Renal pelvis (tissue), 4 donors: ENCODE measurements around the gene USH1G. TPM values are rescaled to one million over a fixed set of nuclear protein-coding genes. Genes with fewer than 3 reads are reported as not detected.
"Not testable (repeated sequence)": the region's sequence is repeated elsewhere in the genome, so short reads cannot be mapped to it uniquely, and the experiment has no call there.

Experiments
- DNase-seq: peaks from one replicate; pipeline ENCODE4 v3.0.0-alpha.2; 2013
- polyA plus RNA-seq, 3 donors: library from polyadenylated mRNA; unstranded; fragments of 120-200 nt; gene quantifications; one replicate each; pipeline ENCODE4 v1.2.1, GENCODE V29; 2013; ENCODE audit not compliant: insufficient read length in 3 of 3

The USH1G gene
- polyA plus RNA-seq, 3 donors: 0.77 to 1.1 (median 1.1) TPM

DNA sequence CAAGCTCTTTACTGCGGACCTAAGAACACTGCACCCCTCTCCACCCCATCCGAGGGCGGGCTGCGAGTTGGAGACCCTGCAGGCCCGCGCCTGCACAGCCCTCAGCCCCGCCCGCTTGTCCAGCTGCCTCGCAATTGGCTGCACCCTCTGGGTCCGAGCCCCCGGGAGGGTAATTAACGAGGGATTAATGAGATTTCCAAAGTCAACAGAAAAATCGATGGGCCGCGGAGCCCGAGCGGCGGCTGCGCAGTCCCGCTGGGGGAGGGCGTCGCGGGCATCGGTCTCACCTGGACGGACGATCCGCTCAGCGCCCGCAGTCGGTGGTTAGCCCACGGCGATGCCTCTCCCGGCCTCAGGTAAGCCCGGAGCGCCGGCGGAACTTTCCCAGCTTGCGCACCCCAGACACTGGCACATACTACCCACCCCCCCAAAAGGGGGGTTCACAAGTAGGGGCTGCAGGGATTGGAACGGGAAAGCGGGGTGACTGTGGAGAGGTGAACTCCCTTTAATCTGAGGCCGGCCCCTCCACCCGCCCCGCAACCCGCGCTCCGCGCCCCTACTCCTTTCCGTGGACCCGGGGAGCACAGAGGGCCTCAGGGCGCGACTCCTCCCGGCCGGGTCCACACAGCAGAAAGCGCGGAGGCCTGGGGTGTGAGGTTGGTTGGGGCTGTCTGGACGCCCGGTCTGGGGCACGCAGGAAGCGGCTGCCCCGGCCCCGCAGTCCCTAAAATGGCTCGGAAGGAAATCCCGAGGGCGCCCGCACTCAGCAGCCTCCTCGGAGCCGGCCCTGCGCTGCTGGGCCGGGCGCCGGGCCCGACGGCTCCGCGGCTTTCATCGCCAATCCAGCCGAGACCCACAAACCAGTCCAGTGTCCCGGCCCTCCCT is 12.8 kb upstream of the USH1G start, which contains the start of gene OTOP3:
OTOP3 (plus strand) TSS at position 314 of the 885 bp plus-strand sequence; CDS start at position 338, 24 bp downstream.
- no peak for DNase-seq

DNA sequence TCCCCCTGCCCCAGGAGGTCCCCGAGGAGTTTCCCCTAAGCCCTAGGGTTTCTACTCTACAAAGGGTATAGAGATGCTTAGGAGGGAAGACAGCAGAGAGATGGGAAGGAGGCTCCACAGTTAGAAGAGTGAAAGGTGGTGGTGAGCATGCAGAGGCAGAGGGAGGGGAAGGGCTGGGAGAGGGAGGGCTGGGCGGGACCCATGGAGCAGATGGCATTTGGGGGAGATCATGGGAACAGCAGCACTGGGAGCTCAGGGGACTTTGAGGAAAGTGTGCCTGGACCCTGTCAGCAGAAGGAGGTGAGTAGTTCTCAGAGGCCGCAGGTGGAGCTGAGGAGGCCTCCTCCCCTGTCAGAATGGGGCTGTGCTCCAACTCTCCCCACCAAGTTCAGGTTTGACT is 12.0 kb upstream of the USH1G start:
- no peak for DNase-seq

DNA sequence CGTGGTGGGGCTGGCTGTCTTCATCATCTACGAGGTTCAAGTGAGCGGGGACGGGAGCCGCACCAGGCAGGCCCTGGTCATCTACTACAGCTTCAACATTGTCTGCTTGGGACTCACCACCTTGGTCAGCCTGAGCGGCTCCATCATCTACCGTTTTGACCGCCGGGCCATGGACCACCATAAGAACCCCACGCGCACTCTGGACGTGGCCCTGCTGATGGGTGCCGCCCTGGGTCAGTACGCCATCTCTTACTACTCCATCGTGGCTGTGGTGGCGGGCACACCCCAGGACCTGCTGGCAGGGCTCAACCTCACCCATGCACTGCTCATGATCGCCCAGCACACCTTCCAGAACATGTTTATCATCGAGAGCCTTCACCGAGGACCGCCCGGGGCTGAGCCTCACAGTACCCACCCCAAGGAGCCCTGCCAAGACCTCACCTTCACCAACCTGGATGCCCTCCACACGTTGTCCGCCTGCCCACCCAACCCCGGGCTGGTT is 7.5 kb upstream of the USH1G start:
- no peak for DNase-seq

DNA sequence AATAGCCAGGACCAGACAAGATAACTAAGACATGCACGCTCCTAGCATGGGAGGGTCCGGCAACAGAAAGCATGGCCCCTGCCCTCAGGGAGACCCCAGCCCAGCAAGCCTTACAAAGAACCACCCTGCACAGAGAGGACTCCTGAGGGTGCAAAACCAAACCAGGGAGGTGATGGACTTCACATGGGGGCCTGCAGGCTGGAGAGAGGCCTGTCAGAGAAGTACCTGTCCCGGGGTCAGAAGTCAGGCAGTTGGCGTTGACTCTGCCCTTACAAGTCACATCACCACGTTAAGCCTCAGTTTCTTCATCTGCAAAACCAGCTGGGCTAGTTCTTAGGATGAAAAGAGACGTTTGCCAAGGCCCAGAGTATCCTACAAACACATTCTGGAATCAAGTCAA is 5.7 kb upstream of the USH1G start:
- DNase-seq: no peak

DNA sequence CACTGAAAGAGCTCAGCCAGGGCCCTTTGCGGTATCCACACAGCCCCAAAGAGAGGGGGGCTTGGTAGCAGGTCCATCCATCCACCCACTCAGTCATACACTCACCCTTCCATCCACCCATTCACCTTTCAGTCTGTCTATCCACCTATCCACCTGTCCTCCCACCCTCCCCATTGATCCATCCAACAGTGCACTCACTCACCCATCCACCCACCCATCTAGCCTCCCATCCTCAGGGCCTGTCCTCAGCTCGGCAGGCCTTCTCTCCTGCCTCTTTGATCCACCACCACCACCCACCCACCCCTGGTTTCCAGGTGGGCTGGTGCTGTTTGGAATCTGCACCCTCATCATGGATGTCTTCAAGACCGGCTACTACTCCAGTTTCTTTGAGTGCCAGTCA is 2.2 kb upstream of the USH1G start:
- no peak for DNase-seq

DNA sequence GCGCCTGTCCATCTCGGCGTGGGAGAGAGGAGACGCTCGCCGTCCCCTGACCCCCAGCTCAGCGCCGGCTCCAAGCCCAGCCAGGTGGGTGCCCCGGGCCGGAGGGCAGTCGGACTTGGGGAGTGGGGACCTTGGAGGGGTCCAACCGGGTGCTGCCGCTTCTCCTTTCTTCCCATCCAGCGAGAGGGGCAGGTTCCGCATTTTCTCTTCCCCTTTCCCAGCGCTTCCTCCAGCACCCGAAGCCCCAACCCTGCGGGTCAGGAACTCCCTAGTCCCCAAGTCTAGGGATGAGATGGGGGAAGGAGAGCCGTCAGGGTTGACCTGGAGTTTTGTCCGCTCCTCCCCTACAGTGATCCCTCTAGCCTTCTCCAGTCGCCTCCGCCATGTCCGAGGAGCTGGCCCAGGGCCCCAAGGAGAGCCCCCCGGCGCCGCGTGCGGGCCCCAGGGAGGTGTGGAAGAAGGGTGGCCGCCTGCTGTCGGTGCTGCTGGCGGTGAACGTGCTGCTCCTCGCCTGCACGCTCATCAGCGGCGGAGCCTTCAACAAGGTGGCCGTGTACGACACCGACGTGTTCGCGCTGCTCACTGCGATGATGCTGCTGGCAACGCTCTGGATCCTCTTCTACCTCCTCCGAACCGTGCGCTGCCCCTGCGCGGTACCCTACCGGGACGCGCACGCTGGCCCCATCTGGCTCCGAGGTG is 1.3 kb upstream of the USH1G start, which contains the start of gene OTOP2:
OTOP2 (plus strand) TSS at position 24 of the 699 bp plus-strand sequence; CDS start at position 384, 360 bp downstream.
- DNase-seq: no peak

DNA sequence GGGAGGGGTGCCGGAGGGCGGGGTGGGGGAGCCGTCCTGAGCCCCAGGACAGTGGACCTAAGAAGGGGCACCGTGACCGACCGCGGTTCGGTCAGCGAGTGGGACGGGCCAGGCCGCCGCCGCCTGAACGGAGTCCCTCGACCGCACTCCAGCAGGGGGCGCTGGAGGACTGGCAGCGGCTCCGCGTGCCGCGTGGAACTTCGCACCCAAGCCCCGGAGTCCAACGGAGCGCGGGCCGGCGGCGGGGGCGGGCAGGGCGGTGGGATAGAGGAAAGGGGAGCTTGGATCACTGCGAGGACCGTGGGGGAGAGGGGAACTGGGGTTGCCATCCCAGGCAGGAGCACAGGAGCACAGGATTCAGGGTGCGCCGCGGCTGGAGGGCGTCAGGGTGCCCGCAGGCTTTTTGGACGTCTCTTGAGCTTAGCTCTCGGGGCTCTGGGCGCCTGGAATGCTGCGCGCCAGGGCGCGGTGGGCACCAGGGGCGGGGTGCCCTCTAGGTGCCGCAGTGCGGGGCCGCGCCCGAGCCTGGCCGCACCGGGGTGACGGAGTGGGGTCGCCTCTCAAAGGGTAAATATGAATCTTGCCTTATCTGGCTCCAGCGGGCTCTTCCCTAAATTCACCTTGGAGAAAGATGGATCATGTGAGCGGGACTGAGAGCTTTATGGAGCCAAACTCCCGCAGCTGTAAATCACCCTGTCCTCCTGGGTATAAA is 639 bp upstream of the USH1G start:
- no peak for DNase-seq

DNA sequence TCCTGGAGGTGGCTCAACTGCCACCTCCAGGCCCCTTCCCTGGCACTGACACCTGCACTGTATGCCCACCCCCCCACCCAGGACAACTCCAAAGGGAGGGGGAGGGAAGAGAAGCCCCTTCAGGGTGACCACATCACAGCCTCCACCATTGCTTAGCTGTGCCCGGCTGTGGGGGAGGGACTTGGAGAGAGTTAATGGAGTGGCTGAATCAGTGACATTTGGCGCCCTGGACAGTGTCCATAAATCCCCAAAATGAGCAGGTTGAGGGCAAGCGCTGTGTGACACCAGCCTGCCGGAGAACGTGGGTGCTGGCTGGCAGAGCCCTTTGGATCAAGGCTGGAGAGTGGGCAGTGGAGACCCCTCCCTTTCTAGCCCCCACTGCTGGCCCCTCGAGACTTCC is 883 bp downstream of the USH1G start:
- DNase-seq: peak; percentile 48

DNA sequence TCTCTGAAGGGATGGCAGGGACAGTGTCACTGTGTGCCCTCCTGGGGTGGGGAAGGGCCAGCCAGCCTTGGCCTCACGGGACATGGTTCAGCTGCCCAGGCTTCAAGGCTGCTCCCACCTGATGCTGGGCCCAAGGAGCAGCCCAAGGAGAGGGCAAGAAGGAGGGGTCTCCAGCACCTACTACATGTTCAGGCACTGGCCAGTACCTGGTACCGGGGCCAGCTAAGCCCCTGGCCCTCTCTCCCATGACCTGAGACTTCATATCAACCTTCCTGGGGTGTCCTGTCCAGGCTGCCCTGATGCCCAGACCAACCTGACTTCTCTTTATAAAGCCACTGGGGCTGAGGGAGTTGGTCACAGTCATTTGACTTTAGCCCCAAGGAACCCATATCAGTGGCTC is 1.3 kb downstream of the USH1G start:
- DNase-seq: no peak

DNA sequence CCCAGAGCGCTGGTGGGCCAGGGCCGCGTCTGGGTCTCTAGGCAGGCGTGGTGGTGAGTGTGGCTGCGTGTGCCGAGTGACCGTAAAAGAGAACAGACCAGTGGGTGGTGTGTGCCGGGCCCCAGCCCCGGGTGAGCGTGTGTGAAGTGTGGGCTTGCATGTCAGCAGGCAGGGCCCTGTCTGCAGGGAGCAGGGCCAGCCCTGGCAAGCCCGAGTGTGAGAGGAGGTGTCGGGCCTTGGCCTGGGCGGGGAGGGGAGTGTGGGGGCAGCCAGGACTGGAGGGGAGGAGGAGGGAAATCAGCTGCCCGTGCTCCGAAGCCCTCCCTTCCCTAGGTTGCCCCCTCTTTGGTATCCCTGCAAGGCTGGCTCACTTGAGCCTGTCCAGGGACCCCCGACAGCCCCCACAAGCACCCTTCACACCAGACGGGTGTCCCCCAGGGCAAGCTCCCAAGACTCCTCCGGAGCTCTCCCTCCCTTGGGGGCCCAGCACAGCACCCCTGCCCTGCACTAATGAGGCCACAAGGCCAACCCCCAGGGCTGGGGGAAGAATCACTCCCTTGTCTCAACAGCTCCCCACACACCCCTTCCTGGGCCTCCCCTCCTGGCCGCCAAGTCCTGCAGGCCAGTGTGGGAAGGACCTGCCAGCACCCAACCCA is 1.9 kb downstream of the USH1G start:
- no peak for DNase-seq

DNA sequence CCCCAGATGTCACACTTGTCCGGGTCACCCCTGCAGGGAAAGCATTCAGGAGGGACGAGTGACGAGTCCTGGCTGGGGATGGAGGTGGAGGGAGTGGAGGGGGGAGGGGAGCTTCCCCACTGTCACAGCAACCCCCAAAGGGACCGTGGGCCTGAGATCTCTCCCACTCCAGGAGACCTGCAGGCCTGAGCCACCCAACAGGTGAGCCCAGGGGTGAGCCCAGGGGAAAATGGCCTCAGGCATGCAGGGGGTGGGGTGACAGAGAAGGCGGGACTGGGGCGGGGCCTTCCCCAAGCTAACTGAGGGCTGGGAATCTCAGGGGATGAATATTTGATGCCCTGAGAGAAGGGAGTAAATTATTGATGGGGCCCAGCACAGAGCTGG is 2.4 kb downstream of the USH1G start:
- DNase-seq: no peak

DNA sequence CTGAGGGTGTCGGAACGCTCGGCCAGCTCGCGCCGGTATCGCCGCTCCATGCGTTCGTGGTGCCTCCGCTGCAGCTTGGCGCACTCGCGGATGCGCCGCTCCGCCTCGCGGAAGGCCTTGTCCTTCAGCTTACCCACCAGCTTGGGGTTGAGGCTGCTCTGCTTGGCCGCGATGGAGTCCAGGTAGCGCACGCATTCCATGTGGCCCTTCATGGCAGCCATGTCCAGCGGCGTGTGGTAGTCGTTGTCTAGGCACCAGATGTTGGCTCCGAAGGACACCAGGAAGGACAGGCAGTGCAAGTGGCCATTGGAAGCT is 2.8 kb downstream of the USH1G start:
- no peak for DNase-seq

DNA sequence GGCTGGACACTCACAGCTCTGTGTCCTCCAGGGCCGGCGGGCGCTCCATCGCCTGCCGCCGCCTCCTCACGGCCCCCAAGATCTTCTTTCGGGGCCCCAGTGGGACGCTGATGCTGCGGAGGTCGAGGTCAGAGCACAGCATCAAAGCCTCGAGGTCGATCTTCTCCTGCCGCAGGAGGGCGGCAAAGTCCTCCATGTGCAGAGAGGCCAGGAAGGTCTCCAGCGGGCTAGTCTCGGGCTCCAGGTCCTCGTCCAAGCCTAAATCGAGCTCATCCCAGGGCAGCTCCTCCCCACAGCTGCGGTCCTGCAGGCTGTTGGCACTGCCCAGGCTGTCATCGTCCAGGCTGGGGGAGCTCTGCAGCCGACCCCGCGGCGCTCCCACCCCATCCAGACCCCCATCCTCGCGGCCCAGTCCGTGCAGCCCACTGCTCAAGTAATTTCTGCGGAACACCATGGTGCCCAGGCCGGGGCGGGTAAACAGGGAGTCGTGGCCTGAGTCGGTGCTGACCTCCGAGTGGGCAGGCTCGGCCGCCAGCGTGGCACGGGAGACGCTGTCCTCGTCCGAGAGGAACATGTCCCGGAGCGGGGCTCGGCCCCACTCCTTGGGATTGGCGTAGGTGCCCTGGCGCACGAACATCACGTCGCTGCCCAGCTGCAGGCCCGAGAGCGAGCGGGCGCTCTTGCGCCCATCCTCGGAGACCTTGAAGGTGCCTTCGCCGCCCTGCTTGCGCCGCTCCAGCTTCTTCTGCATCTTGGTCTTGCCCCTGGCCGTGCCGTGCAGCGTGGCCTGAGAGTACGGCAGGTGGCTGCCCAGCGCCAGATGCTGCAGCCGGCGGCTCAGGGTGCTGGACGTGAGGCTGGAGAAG is 3.4 kb downstream of the USH1G start:
- DNase-seq: no peak

DNA sequence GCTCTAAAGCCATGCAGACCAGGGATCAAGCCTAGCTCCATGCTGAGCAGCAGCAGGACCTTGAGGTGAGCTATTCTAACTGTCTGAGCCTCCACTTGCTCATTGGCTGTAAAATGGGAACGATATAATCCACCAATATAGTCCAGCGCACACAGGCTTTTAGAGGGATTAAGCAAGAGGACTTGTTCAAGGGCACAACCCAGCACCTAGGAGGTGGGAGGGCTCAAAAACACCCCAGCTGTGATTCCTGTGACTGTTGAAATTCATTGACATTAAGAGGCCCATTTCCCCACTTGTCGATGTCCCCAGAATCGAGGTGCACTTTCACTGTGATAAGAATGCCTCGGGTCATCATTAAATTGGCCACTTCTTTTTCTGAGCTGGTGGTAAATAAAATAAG is 4.1 kb downstream of the USH1G start:
- no peak for DNase-seq

DNA sequence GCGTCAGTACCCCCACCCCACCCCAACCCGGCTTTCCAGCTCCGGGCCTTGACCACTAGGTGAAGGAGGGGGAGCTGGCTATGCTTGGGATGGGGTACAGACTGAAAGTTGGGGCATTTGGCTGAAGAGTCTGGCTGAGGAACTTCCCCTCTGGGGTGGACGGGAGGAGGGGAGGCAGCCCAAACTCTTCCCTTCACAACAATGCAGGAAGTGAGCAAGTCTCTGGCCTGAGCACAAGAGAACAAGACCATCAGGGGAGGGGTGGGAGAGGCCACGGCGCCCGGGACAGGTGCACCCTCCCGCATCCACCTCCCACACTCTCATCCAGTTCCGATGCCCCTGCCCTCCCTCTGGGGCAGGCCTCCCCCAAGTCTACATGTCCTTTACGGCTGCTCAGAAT is 5.6 kb downstream of the USH1G start:
- DNase-seq: no peak

DNA sequence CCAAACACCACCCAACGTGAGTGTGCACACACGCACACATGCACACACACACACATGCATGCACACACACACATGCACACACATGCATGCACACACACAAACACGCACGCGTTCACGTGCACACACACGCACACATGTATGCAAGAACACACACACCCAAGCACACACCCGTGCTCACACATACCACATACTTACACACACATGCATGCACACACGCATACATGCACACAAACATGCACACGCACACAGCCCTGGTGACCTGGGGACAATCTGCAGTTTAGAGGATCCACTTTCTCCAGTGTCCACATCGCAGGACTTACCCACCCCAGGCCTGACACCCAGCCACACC is 6.2 kb downstream of the USH1G start:
- DNase-seq: no peak

DNA sequence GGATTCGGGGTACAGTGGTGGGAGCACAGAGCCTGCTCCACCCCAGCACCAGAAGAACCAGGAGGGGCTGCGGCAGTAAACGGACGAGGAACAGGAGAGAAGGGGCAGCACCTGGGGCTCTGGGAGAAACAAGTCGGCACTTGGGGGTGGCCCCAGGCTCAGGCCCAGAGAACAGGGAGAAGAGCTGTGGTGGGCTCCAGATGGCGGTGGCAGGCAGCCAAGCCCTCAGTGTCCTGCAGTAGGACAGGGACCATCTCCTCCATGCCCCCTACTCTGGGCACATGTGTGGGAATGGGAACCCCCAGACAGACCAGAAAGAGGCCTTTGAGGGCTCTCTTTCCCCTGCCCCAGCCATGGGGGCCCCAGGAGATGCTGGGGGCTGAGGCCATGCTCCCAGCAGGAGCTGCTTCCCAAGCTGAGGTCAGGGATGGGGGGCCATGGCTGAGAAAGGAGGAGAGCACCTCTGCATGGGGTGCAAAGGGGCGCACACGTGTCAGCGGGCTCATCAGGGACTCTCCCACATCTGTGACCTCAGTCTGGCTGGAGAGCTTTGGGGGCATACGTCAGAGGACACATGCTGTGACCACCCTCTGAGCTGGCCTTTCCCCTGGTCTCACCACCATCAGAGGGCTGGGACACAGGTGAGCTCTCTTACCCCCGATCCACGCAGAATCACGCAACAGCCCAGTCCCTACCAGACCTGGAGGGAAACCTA is 6.8 kb downstream of the USH1G start:
- DNase-seq: no peak

DNA sequence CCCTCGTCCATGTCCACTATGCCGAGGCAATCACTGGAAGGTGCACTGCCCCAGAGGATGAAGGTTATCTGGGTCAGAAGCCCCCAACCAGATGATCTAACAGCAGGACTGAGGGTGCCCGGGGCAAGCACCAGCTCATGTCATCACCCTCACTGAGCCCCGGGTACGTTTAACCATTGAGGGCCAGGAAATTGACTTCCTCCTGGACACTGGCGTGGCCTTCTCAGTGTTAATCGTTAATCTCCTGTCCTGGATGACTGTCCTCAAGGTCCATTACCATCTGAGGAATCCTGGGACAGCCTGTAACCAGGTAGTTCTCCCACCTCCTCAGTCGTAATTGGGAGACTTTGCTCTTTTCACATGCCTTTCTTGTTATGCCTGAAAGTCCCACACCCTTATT is 11.6 kb downstream of the USH1G start:
- DNase-seq: not testable (repeated sequence)

DNA sequence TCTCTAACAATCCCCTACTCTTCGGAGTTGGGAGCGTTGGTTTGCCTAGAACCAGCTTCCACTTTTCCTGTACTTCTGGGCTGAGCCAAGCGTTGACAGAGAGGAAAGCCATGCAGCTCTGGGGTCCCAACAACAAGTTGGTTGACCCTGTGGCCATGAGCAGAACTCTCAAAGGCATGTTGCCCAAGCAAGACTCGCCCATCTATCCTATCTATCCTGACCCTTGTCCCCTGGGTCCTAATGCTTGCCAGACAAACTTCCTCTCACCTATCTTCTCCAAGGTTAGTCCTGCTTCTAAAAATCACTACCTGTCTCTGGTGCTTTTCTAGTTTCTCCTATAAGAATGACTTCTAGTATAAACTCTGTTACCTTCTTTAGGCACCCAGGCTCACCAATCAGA is 14.0 kb downstream of the USH1G start:
- DNase-seq: not testable (repeated sequence)

DNA sequence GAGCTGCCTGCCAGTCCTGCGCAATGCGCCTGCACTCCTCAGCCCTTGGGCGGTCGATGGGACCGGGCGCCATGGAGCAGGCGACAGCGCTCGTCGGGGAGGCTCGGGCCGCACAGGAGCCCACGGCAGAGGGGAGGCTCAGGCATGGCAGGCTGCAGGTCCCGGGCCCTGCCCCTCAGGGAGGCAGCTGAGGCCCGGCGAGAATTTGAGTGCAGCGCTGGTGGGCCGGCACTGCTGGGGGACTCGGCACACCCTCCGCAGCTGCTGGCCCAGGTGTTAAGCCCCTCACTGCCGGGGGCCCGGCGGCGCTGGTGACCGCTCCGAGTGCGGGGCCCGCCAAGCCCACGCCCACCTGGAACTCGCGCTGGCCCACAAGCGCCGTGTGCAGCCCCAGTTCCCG is 16.0 kb downstream of the USH1G start:
- no peak for DNase-seq
